K562 (cell line): ENCODE results near the gene RPTOR. TPM values are rescaled to one million over a fixed set of nuclear protein-coding genes. Genes with fewer than 3 reads are reported as not detected.
A peak's percentile ranks its signal among the peaks of the same experiment; 100 is the strongest.

ENCODE experiments used
- ARID1B ChIP-seq: fragments of 450-650 bp; IDR thresholded peaks from 2 replicates; pipeline ENCODE4 v1.6.1; 2016; ENCODE audit warnings: antibody characterized with exemption, mild to moderate bottlenecking, inconsistent platforms
- IFI16 ChIP-seq: fragments of 250-450 bp; sonication (Bioruptor Pico); IDR thresholded peaks from 2 replicates; pipeline ENCODE4 v2.1.2; 2022; ENCODE audit warnings: mild to moderate bottlenecking, inconsistent platforms
- MIER1 ChIP-seq: fragments of 450-650 bp; IDR thresholded peaks from 2 replicates; pipeline ENCODE4 v1.6.1; 2016; ENCODE audit warnings: antibody characterized with exemption, mild to moderate bottlenecking, low read depth
- MTA1 ChIP-seq: fragments of 450-650 bp; IDR thresholded peaks from 2 replicates; pipeline ENCODE4 v1.6.1; 2017; ENCODE audit warnings: borderline replicate concordance
- MTA2 ChIP-seq: fragments of 450-650 bp; IDR thresholded peaks from 2 replicates; pipeline ENCODE4 v1.6.1; 2016; ENCODE audit warnings: low read depth
- PHF8 ChIP-seq: fragments of 200-600 bp; sonication (generic); IDR thresholded peaks from 2 replicates; pipeline ENCODE4 v1.6.1; 2012; ENCODE audit warnings: mixed run types, mild to moderate bottlenecking, inconsistent platforms, low read length, moderate library complexity, borderline replicate concordance
- PTBP1 ChIP-seq: fragments of 200-400 bp; formaldehyde crosslinking; IDR thresholded peaks from 2 replicates; pipeline ENCODE4 v1.6.1; 2017; ENCODE audit warnings: low read depth, low read length
- SAFB ChIP-seq: fragments of 200-400 bp; formaldehyde crosslinking; IDR thresholded peaks from 2 replicates; pipeline ENCODE4 v1.6.1; 2017; ENCODE audit warnings: low read depth, low read length, borderline replicate concordance
- SMC3 ChIP-seq: conservative IDR thresholded peaks from 2 replicates; pipeline ENCODE4 v1.6.1; 2011; ENCODE audit warnings: low read depth, low read length, improper control_type of control experiment; ENCODE audit not compliant: insufficient read depth
- SNRNP70 ChIP-seq: fragments of 200-400 bp; formaldehyde crosslinking; optimal IDR thresholded peaks from 2 replicates; pipeline ENCODE3; 2017; ENCODE audit warnings: low read depth, low read length
- SRSF9 ChIP-seq: fragments of 200-400 bp; formaldehyde crosslinking; IDR thresholded peaks from 2 replicates; pipeline ENCODE4 v1.6.1; 2017; ENCODE audit warnings: low read depth, low read length, borderline replicate concordance
- TAF15 ChIP-seq: fragments of 200-400 bp; formaldehyde crosslinking; IDR thresholded peaks from 2 replicates; pipeline ENCODE4 v1.6.1; 2017; ENCODE audit warnings: mild to moderate bottlenecking, low read depth, low read length, moderate library complexity
- TBL1XR1 ChIP-seq, 2 experiments: IDR thresholded peaks; 2 replicates each; pipeline ENCODE4 v1.6.1; 2012; ENCODE audit warnings: improper control_type of control experiment in 2 of 2, low read length in 2 of 2, mild to moderate bottlenecking in 1 of 2
- TCF7L2 ChIP-seq: fragments of 150-350 bp; IDR thresholded peaks from 2 replicates; pipeline ENCODE4 v1.6.1; 2016; ENCODE audit warnings: low read depth, mild to moderate bottlenecking, low read length, moderate library complexity
- ZKSCAN8 ChIP-seq: fragments of 200-800 bp; sonication (Bioruptor generic); IDR thresholded peaks from 2 replicates; pipeline ENCODE4 v1.6.1; 2016; ENCODE audit warnings: missing genetic modification characterization, missing compliant biosample characterization
- ZNF408 ChIP-seq: fragments of 250-450 bp; sonication (Bioruptor Pico); IDR thresholded peaks from 2 replicates; pipeline ENCODE4 v1.4.0; 2020; ENCODE audit warnings: low read depth, mild to moderate bottlenecking, moderate library complexity
- ZNF76 ChIP-seq: fragments of 250-450 bp; sonication (Bioruptor Pico); IDR thresholded peaks from 2 replicates; pipeline ENCODE4 v1.4.0; 2020; ENCODE audit warnings: mild to moderate bottlenecking, moderate library complexity, borderline replicate concordance
- polyA plus RNA-seq, 8 experiments: library from polyadenylated mRNA; depleted of rRNA in 4 of 8; stranded (reverse) in 5 of 8; unstranded in 3 of 8; fragments of >200 nt; fragmentation: Nextera tagmentation in 2 of 8; fragmentation: Illumina TruSeq in 1 of 8; extraction: Ambion mirVana in 2 of 8; extraction: Trizol in 1 of 8; gene quantifications; 2 replicates each; pipeline versions ENCODE4 v1.2.1 to v1.2.3, GENCODE V29; 2011 to 2014; ENCODE audit warnings: inconsistent platforms in 1 of 8, missing spikeins in 1 of 8
- total RNA-seq, 7 experiments: library from RNA; depleted of rRNA in 6 of 7; stranded (reverse); fragments of >200 nt in 6 of 7; fragmentation: Illumina TruSeq in 2 of 7; extraction: Trizol in 2 of 7; gene quantifications; 2 replicates each; pipeline versions ENCODE4 v1.2.1 to v1.2.3, GENCODE V29; 2011 to 2021; ENCODE audit warnings: low replicate concordance in 1 of 7
- TF ChIP-seq, protein P1 (sequence below): fragments of 200-800 bp; sonication (Bioruptor generic); IDR thresholded peaks from 2 replicates; pipeline ENCODE4 v1.6.1; 2017; ENCODE audit warnings: missing genetic modification characterization, missing compliant biosample characterization
- TF ChIP-seq, protein P2 (sequence below): sonication (generic); formaldehyde crosslinking; IDR thresholded peaks from 2 replicates; pipeline ENCODE4 v1.8.0; 2022; ENCODE audit warnings: missing genetic modification reagents, mild to moderate bottlenecking, borderline replicate concordance
- TF ChIP-seq, protein P3 (sequence below): IDR thresholded peaks from 3 replicates; pipeline ENCODE4 v1.6.1; 2011; ENCODE audit warnings: borderline replicate concordance, mild to moderate bottlenecking; ENCODE audit not compliant: insufficient read length, insufficient read depth
- TF ChIP-seq, protein P4 (sequence below): sonication (generic); formaldehyde crosslinking; IDR thresholded peaks from 2 replicates; pipeline ENCODE4 v1.8.0; 2022; ENCODE audit warnings: mild to moderate bottlenecking, missing genetic modification reagents, borderline replicate concordance

Gene RPTOR
- total and polyA plus RNA-seq, 9 of the 15 experiments (the other 6 are each of a cell fraction or from before 2014, with no cell fraction given), result 0.24 to 54.1 (median 10.2) TPM

DNA sequence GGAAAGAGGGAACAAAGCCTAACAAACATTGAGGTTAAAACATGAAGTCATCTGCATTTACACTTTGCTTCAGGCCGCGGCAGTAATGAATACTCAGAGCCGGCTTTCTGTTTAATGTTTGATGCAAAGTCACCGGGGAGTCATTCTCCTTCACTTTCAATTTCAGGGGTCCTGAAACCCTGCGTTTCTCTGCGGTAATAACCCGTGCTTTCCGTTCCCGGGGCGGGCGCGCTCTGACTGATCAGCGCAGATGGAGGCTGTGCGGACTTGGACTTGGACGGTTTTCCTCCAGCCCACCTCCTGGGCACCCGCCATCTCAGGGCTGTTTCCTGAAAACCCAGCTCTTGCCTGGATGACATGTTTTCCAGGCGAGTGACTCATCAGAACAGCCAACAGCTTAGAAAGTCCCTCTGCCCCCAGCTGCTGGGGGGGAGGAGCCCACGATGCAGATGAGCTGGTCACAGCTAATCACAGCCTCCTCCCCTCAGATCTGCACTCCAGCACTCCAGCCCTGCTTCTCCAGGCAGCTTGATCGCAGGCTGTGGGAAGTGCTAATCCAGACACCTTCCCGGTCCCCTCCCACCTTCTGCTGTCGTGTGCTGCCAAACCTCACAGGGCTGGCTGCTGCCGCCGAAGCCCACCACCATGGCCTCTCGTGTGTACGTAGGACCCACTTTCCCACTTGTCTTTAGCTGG is 288.4 kb downstream of the RPTOR start (continued):
- peak; percentile 68; the same call in 1 of the 2 replicates for TF ChIP-seq PHF8
- TF ChIP-seq, protein P1, sequence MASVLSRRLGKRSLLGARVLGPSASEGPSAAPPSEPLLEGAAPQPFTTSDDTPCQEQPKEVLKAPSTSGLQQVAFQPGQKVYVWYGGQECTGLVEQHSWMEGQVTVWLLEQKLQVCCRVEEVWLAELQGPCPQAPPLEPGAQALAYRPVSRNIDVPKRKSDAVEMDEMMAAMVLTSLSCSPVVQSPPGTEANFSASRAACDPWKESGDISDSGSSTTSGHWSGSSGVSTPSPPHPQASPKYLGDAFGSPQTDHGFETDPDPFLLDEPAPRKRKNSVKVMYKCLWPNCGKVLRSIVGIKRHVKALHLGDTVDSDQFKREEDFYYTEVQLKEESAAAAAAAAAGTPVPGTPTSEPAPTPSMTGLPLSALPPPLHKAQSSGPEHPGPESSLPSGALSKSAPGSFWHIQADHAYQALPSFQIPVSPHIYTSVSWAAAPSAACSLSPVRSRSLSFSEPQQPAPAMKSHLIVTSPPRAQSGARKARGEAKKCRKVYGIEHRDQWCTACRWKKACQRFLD (CRISPR knock-in tag), result no peak
- TF ChIP-seq SNRNP70, result no peak
- no peak for TF ChIP-seq IFI16
- TF ChIP-seq SMC3, result no peak
- TF ChIP-seq TBL1XR1 (IDR thresholded peaks at IDR 0.05; ENCODE audit: low read length in 2 of 2), result 0 out of 4 replicates have a peak, but pooled peaks of 1 of the 2 experiments have one; percentile 34
- TF ChIP-seq SRSF9, result no peak
- TF ChIP-seq TAF15, result no peak
- no peak for TF ChIP-seq MIER1
- TF ChIP-seq ZNF76 (CRISPR knock-in tag), result no peak
- TF ChIP-seq, protein P2, sequence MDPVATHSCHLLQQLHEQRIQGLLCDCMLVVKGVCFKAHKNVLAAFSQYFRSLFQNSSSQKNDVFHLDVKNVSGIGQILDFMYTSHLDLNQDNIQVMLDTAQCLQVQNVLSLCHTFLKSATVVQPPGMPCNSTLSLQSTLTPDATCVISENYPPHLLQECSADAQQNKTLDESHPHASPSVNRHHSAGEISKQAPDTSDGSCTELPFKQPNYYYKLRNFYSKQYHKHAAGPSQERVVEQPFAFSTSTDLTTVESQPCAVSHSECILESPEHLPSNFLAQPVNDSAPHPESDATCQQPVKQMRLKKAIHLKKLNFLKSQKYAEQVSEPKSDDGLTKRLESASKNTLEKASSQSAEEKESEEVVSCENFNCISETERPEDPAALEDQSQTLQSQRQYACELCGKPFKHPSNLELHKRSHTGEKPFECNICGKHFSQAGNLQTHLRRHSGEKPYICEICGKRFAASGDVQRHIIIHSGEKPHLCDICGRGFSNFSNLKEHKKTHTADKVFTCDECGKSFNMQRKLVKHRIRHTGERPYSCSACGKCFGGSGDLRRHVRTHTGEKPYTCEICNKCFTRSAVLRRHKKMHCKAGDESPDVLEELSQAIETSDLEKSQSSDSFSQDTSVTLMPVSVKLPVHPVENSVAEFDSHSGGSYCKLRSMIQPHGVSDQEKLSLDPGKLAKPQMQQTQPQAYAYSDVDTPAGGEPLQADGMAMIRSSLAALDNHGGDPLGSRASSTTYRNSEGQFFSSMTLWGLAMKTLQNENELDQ (CRISPR knock-in tag), result no peak
- TF ChIP-seq, protein P3, sequence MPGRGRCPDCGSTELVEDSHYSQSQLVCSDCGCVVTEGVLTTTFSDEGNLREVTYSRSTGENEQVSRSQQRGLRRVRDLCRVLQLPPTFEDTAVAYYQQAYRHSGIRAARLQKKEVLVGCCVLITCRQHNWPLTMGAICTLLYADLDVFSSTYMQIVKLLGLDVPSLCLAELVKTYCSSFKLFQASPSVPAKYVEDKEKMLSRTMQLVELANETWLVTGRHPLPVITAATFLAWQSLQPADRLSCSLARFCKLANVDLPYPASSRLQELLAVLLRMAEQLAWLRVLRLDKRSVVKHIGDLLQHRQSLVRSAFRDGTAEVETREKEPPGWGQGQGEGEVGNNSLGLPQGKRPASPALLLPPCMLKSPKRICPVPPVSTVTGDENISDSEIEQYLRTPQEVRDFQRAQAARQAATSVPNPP, result no peak
- no peak for TF ChIP-seq ZKSCAN8 (CRISPR knock-in tag)
- TF ChIP-seq, protein P4, sequence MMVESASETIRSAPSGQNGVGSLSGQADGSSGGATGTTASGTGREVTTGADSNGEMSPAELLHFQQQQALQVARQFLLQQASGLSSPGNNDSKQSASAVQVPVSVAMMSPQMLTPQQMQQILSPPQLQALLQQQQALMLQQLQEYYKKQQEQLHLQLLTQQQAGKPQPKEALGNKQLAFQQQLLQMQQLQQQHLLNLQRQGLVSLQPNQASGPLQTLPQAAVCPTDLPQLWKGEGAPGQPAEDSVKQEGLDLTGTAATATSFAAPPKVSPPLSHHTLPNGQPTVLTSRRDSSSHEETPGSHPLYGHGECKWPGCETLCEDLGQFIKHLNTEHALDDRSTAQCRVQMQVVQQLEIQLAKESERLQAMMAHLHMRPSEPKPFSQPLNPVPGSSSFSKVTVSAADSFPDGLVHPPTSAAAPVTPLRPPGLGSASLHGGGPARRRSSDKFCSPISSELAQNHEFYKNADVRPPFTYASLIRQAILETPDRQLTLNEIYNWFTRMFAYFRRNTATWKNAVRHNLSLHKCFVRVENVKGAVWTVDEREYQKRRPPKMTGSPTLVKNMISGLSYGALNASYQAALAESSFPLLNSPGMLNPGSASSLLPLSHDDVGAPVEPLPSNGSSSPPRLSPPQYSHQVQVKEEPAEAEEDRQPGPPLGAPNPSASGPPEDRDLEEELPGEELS (CRISPR knock-in tag), result no peak
- 0 out of 2 replicates have a peak, but pooled peaks have one; percentile 5 for TF ChIP-seq MTA2
- no peak for TF ChIP-seq ZNF408 (CRISPR knock-in tag)
- 0 out of 2 replicates have a peak, but pooled peaks have one; percentile 56 for TF ChIP-seq MTA1
- no peak for TF ChIP-seq TCF7L2
- peak; percentile 77 for TF ChIP-seq ARID1B
- TF ChIP-seq PTBP1, result no peak
- no peak for TF ChIP-seq SAFB
